GM18498 (cell line): Measurements from ENCODE around the gene RASD1.
"Not testable (repeated sequence)": the region's sequence is repeated elsewhere in the genome, so short reads cannot be mapped to it uniquely, and the experiment has no call there.

ENCODE experiments used
- ATAC-seq: cut with Tn5 transposase; IDR thresholded peaks from one replicate; pipeline ENCODE4 v1.9.1; 2021; ENCODE audit warnings: mild to moderate bottlenecking, moderate library complexity; ENCODE audit not compliant: unreplicated experiment

Gene RASD1

GRCh38 chr17:17479209-17479608, 17.0 kb downstream of the RASD1 start:
- no peak for ATAC-seq

GRCh38 chr17:17476865-17477467, 19.2 kb downstream of the RASD1 start, which contains the start of gene MED9:
MED9 (plus strand) TSS chr17:17477000; CDS start chr17:17477042, 42 bp downstream.
- ATAC-seq = peak; percentile 76

- no peak for ATAC-seq
These were observed 21.9 kb downstream of the RASD1 start for GRCh38 chr17:17474341-17474740.

- no peak for ATAC-seq
These were observed 23.8 kb downstream of the RASD1 start for GRCh38 chr17:17472333-17472920.

GRCh38 chr17:17469996-17470395, 26.2 kb downstream of the RASD1 start:
- ATAC-seq = no peak

- no peak for ATAC-seq
These were observed 26.8 kb downstream of the RASD1 start for GRCh38 chr17:17469358-17469757.

GRCh38 chr17:17468217-17469010, 27.8 kb downstream of the RASD1 start:
- no peak for ATAC-seq

- no peak for ATAC-seq
These were observed 28.5 kb downstream of the RASD1 start for GRCh38 chr17:17467720-17468119.

GRCh38 chr17:17467016-17467415, 29.2 kb downstream of the RASD1 start:
- ATAC-seq = no peak

- no peak for ATAC-seq
These were observed 29.7 kb downstream of the RASD1 start for GRCh38 chr17:17466511-17466910.

- not testable (repeated sequence) for ATAC-seq
These were observed 30.3 kb downstream of the RASD1 start for GRCh38 chr17:17465878-17466277.

GRCh38 chr17:17463821-17464220, 32.4 kb downstream of the RASD1 start:
- ATAC-seq = no peak

- ATAC-seq = no peak
These were observed 34.0 kb downstream of the RASD1 start for GRCh38 chr17:17462048-17462824.

GRCh38 chr17:17460038-17460437, 36.2 kb downstream of the RASD1 start:
- no peak for ATAC-seq

- no peak for ATAC-seq
These were observed 38.5 kb downstream of the RASD1 start for GRCh38 chr17:17457680-17458079.

- no peak for ATAC-seq
These were observed 39.9 kb downstream of the RASD1 start for GRCh38 chr17:17456251-17456650.

- no peak for ATAC-seq
These were observed 41.0 kb downstream of the RASD1 start for GRCh38 chr17:17455173-17455572.

- not testable (repeated sequence) for ATAC-seq
These were observed 41.5 kb downstream of the RASD1 start for GRCh38 chr17:17454700-17455099.

- no peak for ATAC-seq
These were observed 41.9 kb downstream of the RASD1 start for GRCh38 chr17:17454276-17454675.

GRCh38 chr17:17453088-17453487, 43.1 kb downstream of the RASD1 start:
- ATAC-seq = no peak

GRCh38 chr17:17448723-17449122, 47.5 kb downstream of the RASD1 start:
- ATAC-seq = no peak
